HepG2 (cell line): ENCODE results near the gene CACNA1C.

Experiments
- HNF4G ChIP-seq, 2 experiments: sonication (generic) in 1 of 2; formaldehyde crosslinking in 1 of 2; IDR thresholded peaks; 2 replicates each; pipeline versions ENCODE4 v1.4.0 to v1.6.1; 2011 to 2020; ENCODE audit warnings: borderline replicate concordance in 2 of 2, low read depth in 2 of 2, mild to moderate bottlenecking in 2 of 2, low read length in 1 of 2, missing genetic modification reagents in 1 of 2, moderate library complexity in 1 of 2
- MBD4 ChIP-seq: IDR thresholded peaks from 2 replicates; pipeline ENCODE4 v1.6.1; 2012; ENCODE audit warnings: low read length, inconsistent platforms, borderline replicate concordance
- ZNF567 ChIP-seq: sonication (generic); formaldehyde crosslinking; IDR thresholded peaks from 2 replicates; pipeline ENCODE4 v1.8.1; 2023; ENCODE audit warnings: mild to moderate bottlenecking, missing genetic modification reagents, borderline replicate concordance
- ZNF879 ChIP-seq: sonication (generic); formaldehyde crosslinking; IDR thresholded peaks from 2 replicates; pipeline ENCODE4 v1.8.1; 2023; ENCODE audit warnings: missing genetic modification reagents

GRCh38 chr12:2240984-2241383 lies 188.2 kb downstream of the CACNA1C start:
- TF ChIP-seq HNF4G (IDR thresholded peaks at IDR 0.05; ENCODE audit: borderline replicate concordance, low read depth, low read length), result no peak
- no peak for TF ChIP-seq HNF4G (CRISPR knock-in tag; IDR thresholded peaks at IDR 0.05; ENCODE audit: borderline replicate concordance, low read depth)
- no peak for TF ChIP-seq ZNF879
- no peak for TF ChIP-seq MBD4
- TF ChIP-seq ZNF567 (CRISPR knock-in tag), result no peak
